WERI-Rb-1 (cell line): ENCODE results near the gene PEX19.

Source experiments
- DNase-seq: peaks from one replicate; pipeline ENCODE4 v3.0.0-alpha.2; 2020
- H3K27ac ChIP-seq: fragments of 250-450 bp; sonication (Bioruptor Pico); 2 replicates; pipeline ENCODE4 v1.5.1; 2020; ENCODE audit warnings: mild to moderate bottlenecking, moderate library complexity
- H3K27me3 ChIP-seq: fragments of 250-450 bp; sonication (Bioruptor Pico); 2 replicates; pipeline ENCODE4 v1.5.1; 2021; ENCODE audit warnings: mild to moderate bottlenecking, low read depth, moderate library complexity; ENCODE audit not compliant: insufficient read depth, severe bottlenecking
- H3K36me3 ChIP-seq: fragments of 250-450 bp; sonication (Bioruptor Pico); 2 replicates; pipeline ENCODE4 v1.5.1; 2020; ENCODE audit warnings: mild to moderate bottlenecking, moderate library complexity
- H3K4me3 ChIP-seq: 2 replicates; pipeline ENCODE4 v1.5.1; 2011; ENCODE audit warnings: low read depth, mild to moderate bottlenecking, control low read depth, low read length
- H3K9me3 ChIP-seq: fragments of 250-450 bp; sonication (Bioruptor Pico); 2 replicates; pipeline ENCODE4 v1.5.1; 2021; ENCODE audit warnings: mild to moderate bottlenecking, moderate library complexity; ENCODE audit not compliant: severe bottlenecking
- CTCF ChIP-seq: IDR thresholded peaks from 2 replicates; pipeline ENCODE4 v1.5.1; 2011; ENCODE audit warnings: low read depth, mild to moderate bottlenecking, control low read depth, inconsistent platforms, low read length

PEX19 gene

GRCh38 chr1:160284220-160284781, 632 bp downstream of the PEX19 start:
- Histone ChIP-seq H3K27me3 (no peaks in the 10 kb centered on the region), H3K27ac (peak overlapping the region; percentile 80), H3K36me3 (peaks cover 42% of the 10 kb centered on the region), H3K4me3 (peak overlapping the region; percentile 82), H3K9me3 (no peaks in the 10 kb centered on the region)
- TF ChIP-seq CTCF: no peak
- DNase-seq: no peak

DNA sequence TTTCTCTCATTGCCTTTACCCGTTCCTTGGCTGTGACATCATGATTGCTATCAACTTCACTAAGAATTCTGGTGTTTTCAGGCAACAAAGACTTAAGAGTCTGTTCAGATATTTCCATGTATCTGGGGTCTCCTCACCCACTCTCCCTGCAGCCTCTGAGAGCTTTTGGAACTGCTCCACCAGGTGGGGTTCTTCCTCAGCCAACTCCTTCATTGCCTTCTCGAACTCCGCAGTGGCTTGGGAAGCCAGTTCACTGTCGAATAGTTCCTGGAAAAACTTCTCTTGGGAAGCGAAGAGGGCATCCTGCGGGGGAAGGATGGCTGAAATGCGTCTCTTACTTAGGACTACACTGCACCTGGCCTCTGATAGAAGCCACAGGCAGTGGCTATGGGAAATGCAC, 2.1 kb downstream of the PEX19 start:
- no peaks in the 10 kb centered on the region for H3K27me3 ChIP-seq
- no peak overlapping the region for H3K4me3 ChIP-seq
- peak; percentile 31; the same call in 1 of the 2 replicates for TF ChIP-seq CTCF
- no peak overlapping the region for H3K27ac ChIP-seq
- no peak for DNase-seq
- H3K9me3 ChIP-seq: no peaks in the 10 kb centered on the region
- peaks cover 54% of the 10 kb centered on the region for H3K36me3 ChIP-seq

GRCh38 chr1:160277987-160278386, 6.9 kb downstream of the PEX19 start:
- TF ChIP-seq CTCF: no peak
- Histone ChIP-seq H3K27ac (no peak overlapping the region), H3K4me3 (no peak overlapping the region), H3K36me3 (peaks cover 61% of the 10 kb centered on the region), H3K9me3 (no peaks in the 10 kb centered on the region), H3K27me3 (no peaks in the 10 kb centered on the region)
- no peak for DNase-seq

GRCh38 chr1:160277330-160277729, 7.6 kb downstream of the PEX19 start:
- TF ChIP-seq CTCF: no peak
- Histone ChIP-seq H3K27ac (no peak overlapping the region), H3K9me3 (no peaks in the 10 kb centered on the region), H3K27me3 (no peaks in the 10 kb centered on the region), H3K36me3 (peaks cover 54% of the 10 kb centered on the region), H3K4me3 (no peak overlapping the region)
- no peak for DNase-seq

GRCh38 chr1:160271025-160271424, 13.9 kb downstream of the PEX19 start:
- Histone ChIP-seq H3K36me3 (no peaks in the 10 kb centered on the region), H3K9me3 (no peaks in the 10 kb centered on the region), H3K27me3 (no peaks in the 10 kb centered on the region), H3K4me3 (no peak overlapping the region), H3K27ac (no peak overlapping the region)
- TF ChIP-seq CTCF: no peak
- DNase-seq: no peak
